T47D (cell line): Measurements from ENCODE around the gene KCNIP3.

Experiments
- DNase-seq, 2 experiments: peaks; one replicate each; pipeline versions ENCODE4 v3.0.0 to v3.0.0-alpha.2; 2011 to 2012; ENCODE audit warnings: low read depth in 1 of 2, low spot score in 1 of 2
- JUND ChIP-seq: IDR thresholded peaks from 2 replicates; pipeline ENCODE4 v1.6.1; 2012; ENCODE audit warnings: low read depth
- in situ Hi-C: cut with HindIII; loops from 2 replicates; pipeline ENCODE4 v1.10.0; 2016; ENCODE audit warnings: low sequenced_read_pairs, low pct_unique_long_range_greater_than_20kb

The KCNIP3 gene

GRCh38 chr2:95346738-95347671 is 49.9 kb downstream of the KCNIP3 start:
- no peak for DNase-seq
- in situ Hi-C loops = no loop called here
- TF ChIP-seq JUND = no peak

- in situ Hi-C loops = no loop called here
- TF ChIP-seq JUND = no peak
- DNase-seq = no peak
These were observed 50.8 kb downstream of the KCNIP3 start for GRCh38 chr2:95347681-95348608.

- no peak for DNase-seq
- in situ Hi-C loops = no loop called here
- TF ChIP-seq JUND = no peak
These were observed 51.7 kb downstream of the KCNIP3 start for GRCh38 chr2:95348609-95349567.

- no peak for TF ChIP-seq JUND
- in situ Hi-C loops = no loop called here
- no peak for DNase-seq
These were observed 52.6 kb downstream of the KCNIP3 start for GRCh38 chr2:95349568-95350322.

DNA sequence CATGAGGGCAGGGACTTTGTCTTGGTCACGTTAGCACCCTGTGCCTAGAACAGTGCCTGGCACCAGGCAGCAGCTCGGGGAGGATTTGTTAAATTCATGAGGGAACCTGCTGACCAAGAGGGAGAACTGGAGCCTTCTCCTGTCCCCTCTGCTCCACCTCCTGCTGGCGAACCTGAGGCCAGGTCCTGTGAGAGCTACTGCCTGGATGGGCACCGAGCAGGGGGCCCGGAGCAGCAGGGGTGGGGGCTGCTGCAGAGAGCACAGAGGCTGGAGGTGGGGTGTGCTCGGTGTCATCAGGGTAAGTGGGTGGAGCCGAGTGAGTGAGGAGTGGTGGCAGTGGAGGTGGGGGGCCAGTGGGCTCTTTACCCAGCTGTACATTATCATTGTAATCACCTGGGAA is 53.2 kb downstream of the KCNIP3 start:
- in situ Hi-C loops = no loop called here
- no peak for DNase-seq

GRCh38 chr2:95350774-95351597 is 53.8 kb downstream of the KCNIP3 start:
- no peak for TF ChIP-seq JUND
- in situ Hi-C loops = no loop called here
- no peak for DNase-seq

More for the DNA sequence above, 53.2 kb downstream of the KCNIP3 start:
- no peak for TF ChIP-seq JUND

- no peak for TF ChIP-seq JUND
- no peak for DNase-seq
- in situ Hi-C loops = no loop called here
These were observed 54.4 kb downstream of the KCNIP3 start for GRCh38 chr2:95351598-95351915.

- no peak for DNase-seq
- in situ Hi-C loops = no loop called here
- TF ChIP-seq JUND = no peak
These were observed 55.3 kb downstream of the KCNIP3 start for GRCh38 chr2:95352310-95353054.

DNA sequence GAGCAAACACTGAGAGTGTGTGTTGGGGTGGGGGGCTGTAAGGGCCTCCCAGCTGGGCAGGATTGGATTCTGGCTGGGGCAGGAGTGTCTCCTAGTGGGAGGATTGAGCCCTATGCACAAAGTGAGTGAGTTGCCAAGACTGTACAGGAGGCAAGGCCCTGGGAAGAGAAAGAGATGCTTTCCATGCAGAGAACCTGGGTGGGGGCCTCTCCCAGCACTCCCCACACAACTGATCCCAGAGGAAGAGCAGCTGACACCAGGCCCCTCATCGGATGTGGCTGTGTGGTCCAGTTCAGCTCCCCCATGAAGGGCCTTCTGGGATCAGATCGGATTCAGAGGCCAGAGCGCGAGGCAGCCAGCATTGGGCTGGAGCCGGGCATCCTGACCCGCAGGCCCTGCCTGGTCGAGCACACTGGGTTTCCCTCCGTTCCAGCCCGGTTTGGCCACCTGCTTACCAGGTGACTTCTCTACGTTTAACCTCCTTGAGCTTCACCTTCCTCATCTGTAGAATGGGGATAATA is 56.0 kb downstream of the KCNIP3 start:
- TF ChIP-seq JUND = no peak
- DNase-seq = no peak
- in situ Hi-C loops = no loop called here
